NK-92 (cell line): ENCODE data around the gene ANK3.

Experiments used
- DNase-seq: peaks from one replicate; lab custom pipeline; 2025; ENCODE audit not compliant: unreplicated experiment; lab: John Stamatoyannopoulos, UW

The ANK3 gene

GRCh38 chr10:60237977-60238758 is 151.5 kb downstream of the ANK3 start:
- DNase-seq = no peak

- no peak for DNase-seq
Measured at GRCh38 chr10:60236869-60237524, 152.7 kb downstream of the ANK3 start.

- DNase-seq = no peak
Measured at GRCh38 chr10:60235001-60235400, 154.7 kb downstream of the ANK3 start.

- no peak for DNase-seq
Measured at GRCh38 chr10:60234551-60234950, 155.1 kb downstream of the ANK3 start.

GRCh38 chr10:60230892-60231291 is 158.8 kb downstream of the ANK3 start:
- DNase-seq = no peak

- DNase-seq = no peak
Measured at GRCh38 chr10:60224066-60224705, 165.5 kb downstream of the ANK3 start.

GRCh38 chr10:60222047-60222446 is 167.6 kb downstream of the ANK3 start:
- DNase-seq = no peak

GRCh38 chr10:60212195-60212594 is 177.5 kb downstream of the ANK3 start:
- no peak for DNase-seq

- DNase-seq = no peak
Measured at GRCh38 chr10:60209874-60210570, 179.7 kb downstream of the ANK3 start.

- no peak for DNase-seq
Measured at GRCh38 chr10:60208676-60209269, 180.9 kb downstream of the ANK3 start.

GRCh38 chr10:60207894-60208293 is 181.8 kb downstream of the ANK3 start:
- no peak for DNase-seq

GRCh38 chr10:60206735-60207134 is 182.9 kb downstream of the ANK3 start:
- DNase-seq = no peak

- DNase-seq = no peak
Measured at GRCh38 chr10:60205741-60206140, 183.9 kb downstream of the ANK3 start.

GRCh38 chr10:60203993-60204618 is 185.6 kb downstream of the ANK3 start:
- DNase-seq = no peak

- DNase-seq = no peak
Measured at GRCh38 chr10:60200682-60201053, 189.0 kb downstream of the ANK3 start.

- DNase-seq = no peak
Measured at GRCh38 chr10:60200012-60200681, 189.5 kb downstream of the ANK3 start.

- no peak for DNase-seq
Measured at GRCh38 chr10:60197206-60197605, 192.5 kb downstream of the ANK3 start.

- DNase-seq = no peak
Measured at GRCh38 chr10:60194421-60194820, 195.3 kb downstream of the ANK3 start.

GRCh38 chr10:60192946-60193345 is 196.7 kb downstream of the ANK3 start:
- no peak for DNase-seq

- no peak for DNase-seq
Measured at GRCh38 chr10:60189861-60190475, 199.7 kb downstream of the ANK3 start.
